PC-3 (cell line): ENCODE measurements around the gene ALG3. TPM values are rescaled to one million over a fixed set of nuclear protein-coding genes. Genes with fewer than 3 reads are reported as not detected.

ENCODE experiments used
- ATAC-seq: fragments of 200-7000 bp; cut with Tn5 transposase; 2 replicates; pipeline ENCODE4 v1.9.1; 2020; ENCODE audit warnings: mild to moderate bottlenecking, moderate library complexity
- BruUV-seq: library from RNA; stranded (reverse); fragments of 400-500 nt; replicated peaks from 2 replicates; lab custom pipeline; 2021; lab: Mats Ljungman, UMichigan
- CTCF ChIA-PET: fragments of 300-600 bp; sonication (Branson Sonifier 250); formaldehyde crosslinking; loops from one replicate; lab custom pipeline; 2022; ENCODE audit warnings: antibody characterized with exemption; lab: Charles Lee
- POLR2A ChIA-PET: fragments of 300-600 bp; sonication (Branson Sonifier 250); formaldehyde crosslinking; loops from one replicate; lab custom pipeline; 2022; ENCODE audit warnings: antibody characterized with exemption; ENCODE audit not compliant: unreplicated experiment; lab: Charles Lee
- DNase-seq: peaks from one replicate; pipeline ENCODE4 v3.0.0-alpha.2; 2015
- H2AFZ ChIP-seq: fragments of 300-600 bp; sonication (generic); 2 replicates; pipeline ENCODE4 v1.6.0; 2016; ENCODE audit warnings: antibody characterized with exemption, low read length
- H3F3A ChIP-seq: fragments of 300-600 bp; sonication (generic); one replicate; pipeline ENCODE4 v1.6.0; 2017; ENCODE audit warnings: antibody characterized with exemption, low read length, control low read depth, mild to moderate bottlenecking; ENCODE audit not compliant: unreplicated experiment
- H3K27ac ChIP-seq: fragments of 300-600 bp; sonication (generic); 2 replicates; pipeline ENCODE4 v1.5.1; 2016; ENCODE audit warnings: mild to moderate bottlenecking, low read length
- H3K27me3 ChIP-seq: fragments of 300-600 bp; sonication (generic); 2 replicates; pipeline ENCODE4 v1.6.1; 2016; ENCODE audit warnings: low read length, mixed read lengths
- H3K36me3 ChIP-seq: fragments of 300-600 bp; sonication (generic); 2 replicates; pipeline ENCODE4 v1.6.1; 2016; ENCODE audit warnings: low read depth, mixed run types, low read length, mixed read lengths
- H3K4me1 ChIP-seq: fragments of 300-600 bp; sonication (generic); 2 replicates; pipeline ENCODE4 v1.5.1; 2016; ENCODE audit warnings: low read length; ENCODE audit not compliant: insufficient read depth
- H3K4me2 ChIP-seq: fragments of 300-600 bp; sonication (generic); 2 replicates; pipeline ENCODE4 v1.6.0; 2016; ENCODE audit warnings: low read length
- H3K4me3 ChIP-seq: fragments of 300-600 bp; sonication (generic); 2 replicates; pipeline ENCODE4 v1.5.1; 2016; ENCODE audit warnings: mild to moderate bottlenecking, low read length, mixed read lengths
- H3K79me2 ChIP-seq: fragments of 300-600 bp; sonication (generic); 2 replicates; pipeline ENCODE4 v1.6.1; 2017; ENCODE audit warnings: low read length, mixed read lengths
- H3K9ac ChIP-seq: fragments of 300-600 bp; sonication (generic); 2 replicates; pipeline ENCODE4 v1.6.0; 2016; ENCODE audit warnings: mild to moderate bottlenecking, low read length
- H3K9me2 ChIP-seq: fragments of 300-600 bp; sonication (generic); replicated peaks from 2 replicates; pipeline ENCODE4 v1.6.1; 2016; ENCODE audit warnings: mixed run types, low read length, mixed read lengths
- H3K9me3 ChIP-seq: fragments of 300-600 bp; sonication (generic); 2 replicates; pipeline ENCODE4 v1.6.1; 2016; ENCODE audit warnings: low read length, mixed read lengths
- H4K20me1 ChIP-seq: fragments of 300-600 bp; sonication (generic); 2 replicates; pipeline ENCODE4 v1.6.1; 2016; ENCODE audit warnings: low read length, mixed read lengths
- CTCF ChIP-seq: fragments of 300-600 bp; sonication (generic); conservative IDR thresholded peaks from 2 replicates; pipeline ENCODE4 v1.5.1; 2017; ENCODE audit warnings: antibody characterized with exemption, low read depth, mild to moderate bottlenecking, low read length
- EZH2 ChIP-seq: fragments of 300-600 bp; sonication (generic); IDR thresholded peaks from one replicate; pipeline ENCODE4 v1.6.1; 2017; ENCODE audit warnings: antibody characterized with exemption, mild to moderate bottlenecking, low read length; ENCODE audit not compliant: unreplicated experiment
- EZH2phosphoT487 ChIP-seq: fragments of 300-600 bp; sonication (generic); IDR thresholded peaks from 2 replicates; pipeline ENCODE4 v1.6.1; 2018; ENCODE audit warnings: mild to moderate bottlenecking, antibody characterized with exemption, low read length, borderline replicate concordance
- intact Hi-C: fragments of 100-400 bp; cut with micrococcal nuclease; formaldehyde crosslinking; loops from 2 replicates; pipeline ENCODE4 v1.9.0; 2023
- microRNA-seq: library from miRNA; unstranded; fragments of <30 nt; microRNA quantifications from one replicate; pipeline ENCODE4 v1.1.0, GENCODE V29; 2020; ENCODE audit not compliant: unreplicated experiment
- total RNA-seq: library from RNA; depleted of rRNA; stranded (reverse); fragments of >200 nt; gene quantifications from 2 replicates; pipeline ENCODE4 v1.2.3, GENCODE V29; 2014; rRNA removed

The ALG3 gene
- total RNA-seq, 1 experiment from 2014 or later = 89.0 TPM

GRCh38 chr3:184192889-184193288 is 55.9 kb downstream of the ALG3 start:
- ChIA-PET POLR2A (no interaction called here), CTCF (no interaction called here)
- Histone ChIP-seq H2AFZ (no peak overlapping the region), H3K9me3 (no peaks in the 10 kb centered on the region), H3K36me3 (peaks cover 65% of the 10 kb centered on the region), H3K27ac (no peak overlapping the region), H3K4me2 (no peak overlapping the region), H3F3A (no peaks in the 10 kb centered on the region), H3K9ac (no peak overlapping the region), H3K79me2 (peaks cover 21% of the 10 kb centered on the region), H3K9me2 (no peaks in the 10 kb centered on the region), H3K27me3 (no peaks in the 10 kb centered on the region), H3K4me1 (peaks cover under 1% of the 10 kb centered on the region; the same call in 1 of the 2 replicates), H3K4me3 (no peak overlapping the region), H4K20me1 (peaks cover under 1% of the 10 kb centered on the region; the same call in 1 of the 2 replicates)
- TF ChIP-seq CTCF (no peak), EZH2 (no peak), EZH2phosphoT487 (no peak)
- no TSS peak for BruUV-seq
- intact Hi-C loops = no loop called here
- no peak for DNase-seq
- ATAC-seq = no peak

Small RNAs within 50 kb of the gene (microRNA-seq; reads per million reads assigned to microRNA genes)
- 10.3 reads per million, percentile 37 among the genes with 10 or more reads in this experiment for gene MIR1224

Other genes with a start within 250 kb of the ALG3 start
- 16.1 and 24.9 TPM in 2 replicates for gene ABCC5, start 231.1 kb downstream of the ALG3 start, total RNA-seq
- not detected in 2 replicates for gene HTR3D, start 217.2 kb downstream of the ALG3 start, total RNA-seq
- gene HTR3C, start 195.9 kb downstream of the ALG3 start, total RNA-seq = not detected in 2 replicates
- not detected in 2 replicates for gene HTR3E, start 151.9 kb downstream of the ALG3 start, total RNA-seq
- 51.3 and 57.0 TPM in 2 replicates for gene EIF2B5, start 113.6 kb downstream of the ALG3 start, total RNA-seq
- 50.6 and 56.1 TPM in 2 replicates for gene DVL3, start 93.6 kb downstream of the ALG3 start, total RNA-seq
- 522 and 538 TPM in 2 replicates for gene AP2M1, start 74.1 kb downstream of the ALG3 start, total RNA-seq
- 84.7 and 85.5 TPM in 2 replicates for gene ABCF3, start 62.8 kb downstream of the ALG3 start, total RNA-seq
- gene VWA5B2, start 19.4 kb downstream of the ALG3 start, total RNA-seq = 1.4 and 1.9 TPM in 2 replicates
- 27.3 and 37.8 TPM in 2 replicates for gene EEF1AKMT4, start 710 bp upstream of the ALG3 start, total RNA-seq
- 1.1 and 1.2 TPM in 2 replicates for gene CAMK2N2, start 12.6 kb upstream of the ALG3 start, total RNA-seq
- not detected in 2 replicates for gene ECE2, start 27.1 kb upstream of the ALG3 start, total RNA-seq
- 1,057 and 1,393 TPM in 2 replicates for gene PSMD2, start 50.3 kb upstream of the ALG3 start, total RNA-seq
- gene EIF4G1, start 65.6 kb upstream of the ALG3 start, total RNA-seq = 463 and 599 TPM in 2 replicates
- gene FAM131A, start 88.6 kb upstream of the ALG3 start, total RNA-seq = 21.9 and 24.2 TPM in 2 replicates
- gene CLCN2, start 112.6 kb upstream of the ALG3 start, total RNA-seq = 13.0 and 17.0 TPM in 2 replicates
- gene POLR2H, start 112.7 kb upstream of the ALG3 start, total RNA-seq = 184 and 193 TPM in 2 replicates
- not detected in 2 replicates for gene THPO, start 129.2 kb upstream of the ALG3 start, total RNA-seq
- not detected in 2 replicates for gene CHRD, start 131.1 kb upstream of the ALG3 start, total RNA-seq